ENCODE data around the gene MTARC1. TPM values are rescaled to one million over a fixed set of nuclear protein-coding genes. Genes with fewer than 3 reads are reported as not detected.

The MTARC1 gene
- total RNA-seq, 1 donor from 2014 or later, result 8.3 TPM

DNA sequence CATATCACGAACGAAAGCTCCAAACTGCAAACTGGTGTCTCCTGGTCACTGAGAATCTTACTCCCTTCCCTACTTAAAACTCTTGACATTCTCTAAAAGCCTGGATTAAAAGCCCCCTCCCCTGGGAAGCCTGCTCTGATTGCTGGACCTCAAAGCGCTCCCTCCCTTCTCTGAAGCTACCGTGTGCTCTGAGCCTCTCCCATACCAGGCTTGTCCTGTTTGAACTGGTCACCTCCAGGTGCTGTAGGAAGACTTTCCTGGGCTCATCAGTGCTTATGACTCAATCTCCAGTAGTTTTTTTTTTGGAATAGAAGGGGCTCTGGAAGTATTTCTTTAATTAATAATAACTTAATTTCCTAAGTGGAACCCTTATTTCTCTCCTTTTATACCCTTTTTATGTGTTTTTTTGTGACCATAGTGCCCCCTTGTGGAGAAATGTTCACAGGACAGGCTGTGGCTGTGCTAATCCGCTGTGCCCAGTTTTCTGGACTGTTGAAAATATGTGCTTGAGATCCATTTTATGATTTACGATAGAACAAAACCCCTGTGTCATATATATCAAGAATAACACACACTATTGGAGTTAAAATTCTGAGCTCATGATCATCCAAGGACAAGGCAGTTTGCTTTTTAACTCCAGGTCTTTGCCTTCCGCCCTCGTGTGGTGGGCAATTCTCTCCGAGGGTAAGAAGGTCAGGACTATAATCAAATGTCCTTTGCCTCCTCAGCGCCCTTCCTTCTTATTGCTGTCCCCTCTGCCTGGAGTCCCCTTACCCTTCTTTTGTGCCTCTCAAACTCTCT lies 16.9 kb downstream of the MTARC1 start:
- Histone ChIP-seq H3K9me3 (replicated peaks) (no peaks in the 10 kb centered on the region), H3K27ac (replicated peaks) (no peak overlapping the region), H3K36me3 (peaks cover 10% of the 10 kb centered on the region), H3K4me3 (no peak overlapping the region), H3K4me1 (peaks cover 2% of the 10 kb centered on the region), H3K27me3 (ENCODE audit: low read depth) (no peaks in the 10 kb centered on the region)
- DNase-seq, result no peak
- intact Hi-C loops (cut with micrococcal nuclease), result no loop called here
- TF ChIP-seq CTCF (IDR thresholded peaks at IDR 0.05; ENCODE audit: borderline replicate concordance), result peak; percentile 86

GRCh38 chr1:220804202-220804586 lies 17.5 kb downstream of the MTARC1 start:
- intact Hi-C loops (cut with micrococcal nuclease), result no loop called here
- no peak for DNase-seq
- TF ChIP-seq CTCF (IDR thresholded peaks at IDR 0.05; ENCODE audit: borderline replicate concordance), result no peak
- Histone ChIP-seq H3K9me3 (replicated peaks) (no peaks in the 10 kb centered on the region), H3K27ac (replicated peaks) (no peak overlapping the region), H3K36me3 (peaks cover 10% of the 10 kb centered on the region), H3K4me1 (peaks cover 8% of the 10 kb centered on the region), H3K4me3 (no peak overlapping the region), H3K27me3 (ENCODE audit: low read depth) (no peaks in the 10 kb centered on the region)

DNA sequence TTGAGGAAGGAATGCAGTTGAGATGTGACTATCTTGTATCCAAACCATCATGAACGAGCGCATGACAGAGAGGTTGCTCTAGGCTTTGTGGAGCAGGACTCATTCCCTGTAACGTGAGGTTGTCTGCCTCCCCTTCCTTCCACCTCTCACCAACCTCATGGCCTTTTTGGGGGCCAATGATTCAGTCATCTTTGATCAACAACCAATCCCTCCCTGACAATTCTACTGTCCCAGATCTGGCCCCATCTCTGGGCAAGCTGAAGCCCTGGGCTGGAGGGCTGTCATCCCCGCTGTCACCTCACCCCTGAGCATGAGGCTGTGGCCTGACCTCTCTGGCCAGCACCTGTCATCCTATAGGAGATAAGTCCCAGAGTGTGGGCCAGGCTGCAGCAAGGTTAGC lies 19.7 kb downstream of the MTARC1 start:
- TF ChIP-seq CTCF (IDR thresholded peaks at IDR 0.05; ENCODE audit: borderline replicate concordance), result no peak
- intact Hi-C loops (cut with micrococcal nuclease), result no loop called here
- Histone ChIP-seq H3K9me3 (replicated peaks) (no peaks in the 10 kb centered on the region), H3K4me3 (no peak overlapping the region), H3K36me3 (peaks cover 10% of the 10 kb centered on the region), H3K4me1 (peaks cover 16% of the 10 kb centered on the region), H3K27ac (replicated peaks) (no peak overlapping the region), H3K27me3 (ENCODE audit: low read depth) (no peaks in the 10 kb centered on the region)
- no peak for DNase-seq

DNA sequence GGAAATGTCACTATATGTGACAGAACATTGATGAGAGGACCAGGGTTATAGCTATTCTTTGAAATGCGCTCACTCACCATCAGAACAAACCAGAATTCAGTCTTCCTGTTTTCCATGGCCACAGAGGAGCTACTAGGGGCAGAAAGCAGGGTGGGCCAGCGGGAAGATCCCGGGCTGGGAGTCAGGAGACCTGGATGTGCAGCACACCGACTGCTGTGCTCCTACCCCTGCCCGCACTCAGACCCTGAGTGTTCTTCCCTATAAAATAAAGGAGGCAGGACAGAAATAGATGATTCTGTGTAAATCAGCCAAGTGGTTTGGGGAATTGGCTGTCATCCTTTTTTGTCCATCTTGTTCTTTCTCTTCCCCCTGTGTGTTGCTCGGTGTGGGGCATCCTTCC lies 21.0 kb downstream of the MTARC1 start:
- no peak for DNase-seq
- no peaks in the 10 kb centered on the region for H3K9me3 ChIP-seq (replicated peaks)
- TF ChIP-seq CTCF (IDR thresholded peaks at IDR 0.05; ENCODE audit: borderline replicate concordance), result no peak
- no peak overlapping the region for H3K27ac ChIP-seq (replicated peaks)
- intact Hi-C loops (cut with micrococcal nuclease), result no loop called here
- no peaks in the 10 kb centered on the region for H3K27me3 ChIP-seq (ENCODE audit: low read depth)
- peaks cover 16% of the 10 kb centered on the region for H3K4me1 ChIP-seq
- no peak overlapping the region for H3K4me3 ChIP-seq
- peaks cover 8% of the 10 kb centered on the region for H3K36me3 ChIP-seq

GRCh38 chr1:220808345-220809186 lies 21.9 kb downstream of the MTARC1 start:
- Histone ChIP-seq H3K4me3 (no peak overlapping the region), H3K27ac (replicated peaks) (no peak overlapping the region), H3K4me1 (peaks cover 16% of the 10 kb centered on the region), H3K9me3 (replicated peaks) (no peaks in the 10 kb centered on the region), H3K36me3 (peaks cover 13% of the 10 kb centered on the region), H3K27me3 (ENCODE audit: low read depth) (no peaks in the 10 kb centered on the region)
- intact Hi-C loops (cut with micrococcal nuclease), result no loop called here
- DNase-seq, result no peak
- no peak for TF ChIP-seq CTCF (IDR thresholded peaks at IDR 0.05; ENCODE audit: borderline replicate concordance)
